CD4-positive, alpha-beta T cell treated with Interleukin-6 at 100 ng/mL for 8 hours (primary cell): ENCODE measurements around the gene RRM2.

Experiments
- DNase-seq: peaks from one replicate; pipeline ENCODE4 v3.0.0-alpha.2; 2020; ENCODE audit warnings: mixed read lengths, low spot score

RRM2 gene

GRCh38 chr2:10158681-10159080 is 36.1 kb downstream of the RRM2 start:
- DNase-seq: no peak

GRCh38 chr2:10159086-10159485 is 36.5 kb downstream of the RRM2 start:
- no peak for DNase-seq

- DNase-seq: no peak
These were observed 37.1 kb downstream of the RRM2 start for GRCh38 chr2:10159581-10160131.

GRCh38 chr2:10160203-10160955 is 37.8 kb downstream of the RRM2 start:
- no peak for DNase-seq

GRCh38 chr2:10161206-10161931 is 38.8 kb downstream of the RRM2 start:
- DNase-seq: no peak

- no peak for DNase-seq
These were observed 39.5 kb downstream of the RRM2 start for GRCh38 chr2:10161961-10162441.

- DNase-seq: no peak
These were observed 40.3 kb downstream of the RRM2 start for GRCh38 chr2:10162586-10163497.

- no peak for DNase-seq
These were observed 41.3 kb downstream of the RRM2 start for GRCh38 chr2:10163498-10164486.

- DNase-seq: no peak
These were observed 42.1 kb downstream of the RRM2 start for GRCh38 chr2:10164601-10165000.

- no peak for DNase-seq
These were observed 42.7 kb downstream of the RRM2 start for GRCh38 chr2:10165282-10165681.

GRCh38 chr2:10165861-10166675 is 43.5 kb downstream of the RRM2 start:
- no peak for DNase-seq

GRCh38 chr2:10166676-10167292 is 44.2 kb downstream of the RRM2 start:
- no peak for DNase-seq

GRCh38 chr2:10167316-10167715 is 44.8 kb downstream of the RRM2 start:
- DNase-seq: no peak

GRCh38 chr2:10168221-10168620 is 45.7 kb downstream of the RRM2 start:
- DNase-seq: no peak

GRCh38 chr2:10169053-10169578 is 46.6 kb downstream of the RRM2 start:
- no peak for DNase-seq

- no peak for DNase-seq
These were observed 47.0 kb downstream of the RRM2 start for GRCh38 chr2:10169581-10169980.

GRCh38 chr2:10170256-10170655 is 47.7 kb downstream of the RRM2 start:
- no peak for DNase-seq

GRCh38 chr2:10171006-10171800 is 48.7 kb downstream of the RRM2 start:
- no peak for DNase-seq
